PC-9 (cell line): ENCODE data around the gene GPR176. TPM values are rescaled to one million over a fixed set of nuclear protein-coding genes. Genes with fewer than 3 reads are reported as not detected.

Experiments
- BruUV-seq: library from RNA; stranded (reverse); fragments of 400-500 nt; replicated peaks from 2 replicates; lab custom pipeline; 2021; lab: Mats Ljungman, UMichigan
- CTCF ChIA-PET: fragments of 300-600 bp; sonication (Branson Sonifier 250); formaldehyde crosslinking; loops from one replicate; lab custom pipeline; 2022; ENCODE audit warnings: antibody characterized with exemption; lab: Charles Lee
- POLR2A ChIA-PET: fragments of 300-600 bp; sonication (Branson Sonifier 250); formaldehyde crosslinking; loops from one replicate; lab custom pipeline; 2022; ENCODE audit warnings: antibody characterized with exemption; ENCODE audit not compliant: unreplicated experiment; lab: Charles Lee
- DNase-seq, 2 experiments: peaks; one replicate each; pipeline versions ENCODE4 v3.0.0 to v3.0.0-alpha.2; 2015 to 2022; ENCODE audit warnings: mixed read lengths in 1 of 2
- H2AFZ ChIP-seq: fragments of 200-600 bp; sonication (generic); 2 replicates; pipeline ENCODE4 v1.8.1; 2017; ENCODE audit warnings: antibody characterized with exemption
- H3F3A ChIP-seq: fragments of 200-600 bp; sonication (generic); 2 replicates; pipeline ENCODE4 v1.8.1; 2017; ENCODE audit warnings: antibody characterized with exemption, mild to moderate bottlenecking, low read depth; ENCODE audit not compliant: insufficient read depth
- H3K27ac ChIP-seq: fragments of 200-600 bp; sonication (generic); 2 replicates; pipeline ENCODE4 v1.6.1; 2016; ENCODE audit warnings: mixed run types
- H3K27me3 ChIP-seq: fragments of 200-600 bp; sonication (generic); 2 replicates; pipeline ENCODE4 v1.6.1; 2016; ENCODE audit warnings: low read depth, mixed run types; ENCODE audit not compliant: insufficient read depth
- H3K36me3 ChIP-seq: fragments of 200-600 bp; sonication (generic); 2 replicates; pipeline ENCODE4 v1.6.1; 2016; ENCODE audit warnings: low read depth, mixed run types
- H3K4me1 ChIP-seq: fragments of 200-600 bp; sonication (generic); replicated peaks from 2 replicates; pipeline ENCODE4 v1.6.1; 2016; ENCODE audit warnings: mixed run types; ENCODE audit not compliant: insufficient read depth
- H3K4me2 ChIP-seq: fragments of 200-600 bp; sonication (generic); 2 replicates; pipeline ENCODE4 v1.6.1; 2017; ENCODE audit warnings: mixed run types
- H3K4me3 ChIP-seq: fragments of 200-600 bp; sonication (generic); 2 replicates; pipeline ENCODE4 v1.6.1; 2016; ENCODE audit warnings: mixed run types
- H3K79me2 ChIP-seq: fragments of 200-600 bp; sonication (generic); 2 replicates; pipeline ENCODE4 v1.6.1; 2017; ENCODE audit warnings: low read depth, mixed run types
- H3K9me2 ChIP-seq: fragments of 200-600 bp; sonication (generic); 2 replicates; pipeline ENCODE4 v1.8.1; 2017; ENCODE audit warnings: mild to moderate bottlenecking; ENCODE audit not compliant: insufficient read depth
- H3K9me3 ChIP-seq: fragments of 200-600 bp; sonication (generic); 2 replicates; pipeline ENCODE4 v1.8.1; 2016; ENCODE audit warnings: low read depth; ENCODE audit not compliant: insufficient read depth
- H4K20me1 ChIP-seq: fragments of 200-600 bp; sonication (generic); 2 replicates; pipeline ENCODE4 v1.8.1; 2017; ENCODE audit not compliant: insufficient read depth
- EZH2 ChIP-seq: fragments of 200-600 bp; sonication (generic); IDR thresholded peaks from 2 replicates; pipeline ENCODE4 v1.8.0; 2017; ENCODE audit warnings: antibody characterized with exemption, low read depth
- intact Hi-C: fragments of 100-400 bp; cut with micrococcal nuclease; formaldehyde crosslinking; loops from one replicate; pipeline ENCODE4 v1.10.0; 2022; ENCODE audit not compliant: unreplicated experiment
- total RNA-seq: library from RNA; stranded (reverse); gene quantifications from 2 replicates; pipeline ENCODE4 v1.2.3, GENCODE V29; 2021
- TF ChIP-seq, protein P1 (sequence below): fragments of 200-600 bp; sonication (generic); conservative IDR thresholded peaks from 2 replicates; pipeline ENCODE4 v1.6.1; 2017; ENCODE audit warnings: mixed run types, antibody characterized with exemption, mild to moderate bottlenecking, moderate library complexity

GPR176 gene
- total RNA-seq, 1 experiment from 2014 or later, result 4.7 TPM

DNA sequence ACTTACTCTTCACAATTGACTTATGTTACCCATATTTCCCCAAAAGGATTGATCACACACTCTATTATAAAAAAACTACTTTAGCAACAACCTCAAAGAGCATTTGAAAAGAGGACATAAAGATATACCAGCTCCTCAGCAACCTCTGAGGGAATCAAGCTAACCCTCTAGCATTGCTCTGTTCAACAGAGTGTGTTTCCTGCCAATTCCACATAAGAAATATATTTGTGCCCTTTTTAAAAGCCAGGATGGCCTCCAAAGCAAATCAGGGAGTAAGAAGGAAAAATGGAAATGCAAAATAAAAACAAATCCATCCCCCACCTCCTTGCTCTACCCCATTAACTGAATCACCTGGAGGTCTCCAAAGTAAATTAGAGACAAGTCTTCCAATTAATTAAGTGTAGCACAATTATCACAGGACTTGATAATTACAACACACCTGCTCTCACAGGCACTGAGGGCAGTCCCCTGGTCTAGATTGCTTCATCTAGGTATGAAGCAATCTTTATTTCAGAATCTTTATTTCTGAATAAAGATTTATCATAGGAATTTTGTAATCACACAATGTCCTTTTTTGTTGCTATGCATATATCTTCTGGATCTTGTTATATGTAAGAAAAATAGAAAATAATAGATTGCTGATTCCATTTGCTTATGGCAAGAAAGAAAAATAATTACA is 34.8 kb downstream of the GPR176 start:
- peaks cover 11% of the 10 kb centered on the region; the same call in 1 of the 2 replicates for H3K4me1 ChIP-seq
- BruUV-seq, result no TSS peak
- no peak for TF ChIP-seq EZH2
- TF ChIP-seq, protein P1, sequence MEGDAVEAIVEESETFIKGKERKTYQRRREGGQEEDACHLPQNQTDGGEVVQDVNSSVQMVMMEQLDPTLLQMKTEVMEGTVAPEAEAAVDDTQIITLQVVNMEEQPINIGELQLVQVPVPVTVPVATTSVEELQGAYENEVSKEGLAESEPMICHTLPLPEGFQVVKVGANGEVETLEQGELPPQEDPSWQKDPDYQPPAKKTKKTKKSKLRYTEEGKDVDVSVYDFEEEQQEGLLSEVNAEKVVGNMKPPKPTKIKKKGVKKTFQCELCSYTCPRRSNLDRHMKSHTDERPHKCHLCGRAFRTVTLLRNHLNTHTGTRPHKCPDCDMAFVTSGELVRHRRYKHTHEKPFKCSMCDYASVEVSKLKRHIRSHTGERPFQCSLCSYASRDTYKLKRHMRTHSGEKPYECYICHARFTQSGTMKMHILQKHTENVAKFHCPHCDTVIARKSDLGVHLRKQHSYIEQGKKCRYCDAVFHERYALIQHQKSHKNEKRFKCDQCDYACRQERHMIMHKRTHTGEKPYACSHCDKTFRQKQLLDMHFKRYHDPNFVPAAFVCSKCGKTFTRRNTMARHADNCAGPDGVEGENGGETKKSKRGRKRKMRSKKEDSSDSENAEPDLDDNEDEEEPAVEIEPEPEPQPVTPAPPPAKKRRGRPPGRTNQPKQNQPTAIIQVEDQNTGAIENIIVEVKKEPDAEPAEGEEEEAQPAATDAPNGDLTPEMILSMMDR, result no peak
- no peaks in the 10 kb centered on the region for H3K27me3 ChIP-seq
- H3K9me3 ChIP-seq, result no peaks in the 10 kb centered on the region
- H3K27ac ChIP-seq, result no peak overlapping the region
- no peaks in the 10 kb centered on the region for H3K36me3 ChIP-seq
- POLR2A ChIA-PET, result no interaction called here
- no peak for DNase-seq
- no peaks in the 10 kb centered on the region for H3F3A ChIP-seq
- no peaks in the 10 kb centered on the region for H3K79me2 ChIP-seq
- H4K20me1 ChIP-seq, result no peaks in the 10 kb centered on the region
- H2AFZ ChIP-seq, result no peak overlapping the region
- no peaks in the 10 kb centered on the region for H3K9me2 ChIP-seq
- no peak overlapping the region for H3K4me3 ChIP-seq
- intact Hi-C loops, result no loop called here
- CTCF ChIA-PET, result no interaction called here
- no peak overlapping the region for H3K4me2 ChIP-seq

DNA sequence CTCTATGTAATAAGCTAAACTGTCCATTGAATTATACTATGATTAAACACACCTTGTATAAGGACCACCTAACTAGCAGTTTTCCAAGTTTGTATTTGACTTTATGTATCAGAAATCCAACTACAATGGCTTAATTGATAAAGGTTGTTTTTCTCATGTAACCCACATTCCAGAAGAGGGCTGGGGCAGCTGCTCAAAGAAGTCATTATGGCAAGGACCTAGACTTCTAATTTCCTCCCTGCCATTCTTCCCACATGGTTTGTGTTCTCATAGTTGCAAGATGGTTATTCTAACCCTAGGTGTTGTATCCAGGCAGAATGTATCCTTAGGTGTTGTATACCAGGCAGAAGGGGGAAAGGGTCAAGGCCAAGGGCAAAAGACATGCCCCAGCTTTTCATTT is 35.7 kb downstream of the GPR176 start:
- Histone ChIP-seq H3K9me3 (no peaks in the 10 kb centered on the region), H3K4me2 (no peak overlapping the region), H3K27ac (no peak overlapping the region), H2AFZ (no peak overlapping the region), H3K79me2 (no peaks in the 10 kb centered on the region), H3K36me3 (no peaks in the 10 kb centered on the region), H4K20me1 (no peaks in the 10 kb centered on the region), H3K27me3 (no peaks in the 10 kb centered on the region), H3K9me2 (no peaks in the 10 kb centered on the region), H3K4me3 (no peak overlapping the region), H3F3A (no peaks in the 10 kb centered on the region), H3K4me1 (peaks cover 11% of the 10 kb centered on the region; the same call in 1 of the 2 replicates)
- no peak for TF ChIP-seq EZH2
- TF ChIP-seq, protein P1, result no peak
- no peak for DNase-seq
- POLR2A ChIA-PET, result no interaction called here
- BruUV-seq, result no TSS peak
- CTCF ChIA-PET, result interaction anchor here (0.6 kb wide), 1 partner anchor 405 kb away, joined by 4 read pairs; no protein-coding TSS in a partner anchor
- intact Hi-C loops, result no loop called here

DNA sequence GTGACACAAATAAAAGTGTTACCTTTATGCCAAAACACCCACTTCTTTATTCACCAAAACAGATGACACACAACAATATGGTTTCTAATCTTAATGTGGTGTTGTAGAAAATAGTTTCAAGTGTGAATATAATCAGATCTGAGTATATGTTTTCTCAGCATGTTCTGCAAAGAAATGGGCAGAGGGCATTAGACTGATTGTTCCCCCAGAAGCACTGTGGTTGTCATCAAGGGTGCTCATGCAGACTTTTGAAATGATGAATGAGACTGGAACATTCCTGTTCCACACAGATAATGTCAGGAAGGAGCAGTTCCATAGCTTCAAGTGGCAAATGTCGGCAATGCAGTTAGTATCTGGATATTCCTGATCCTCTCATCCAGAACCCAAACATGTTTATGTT is 37.5 kb downstream of the GPR176 start:
- POLR2A ChIA-PET, result no interaction called here

More for the DNA sequence above, 37.5 kb downstream of the GPR176 start:
- Histone ChIP-seq H3K79me2 (no peaks in the 10 kb centered on the region), H3K4me2 (no peak overlapping the region), H3K4me3 (no peak overlapping the region), H3K27ac (no peak overlapping the region), H3K4me1 (peaks cover 17% of the 10 kb centered on the region), H2AFZ (no peak overlapping the region), H3K9me3 (no peaks in the 10 kb centered on the region), H3K9me2 (no peaks in the 10 kb centered on the region), H4K20me1 (no peaks in the 10 kb centered on the region), H3F3A (no peaks in the 10 kb centered on the region; the same call in 1 of the 2 replicates), H3K36me3 (no peaks in the 10 kb centered on the region), H3K27me3 (no peaks in the 10 kb centered on the region)
- CTCF ChIA-PET, result interaction anchor here (0.9 kb wide), 1 partner anchor 8 kb away, joined by 3 read pairs; no protein-coding TSS in a partner anchor
- DNase-seq, result no peak
- intact Hi-C loops, result no loop called here
- BruUV-seq, result no TSS peak
- TF ChIP-seq EZH2, result no peak
- TF ChIP-seq, protein P1, result no peak
